ENCODE measurements around the gene EIF3A. TPM values are rescaled to one million over a fixed set of nuclear protein-coding genes. Genes with fewer than 3 reads are reported as not detected.

The EIF3A gene
- 80.9 and 90.5 TPM in 2 replicates for total RNA-seq

GRCh38 chr10:119080521-119081259 lies at the start of gene EIF3A:
Gene EIF3A, minus strand, starts transcription at chr10:119080817. Its CDS starts 141 bp downstream, at chr10:119080676.

GRCh38 chr10:119103903-119104653 lies 23.5 kb upstream of the EIF3A start, which contains the start of gene DENND10:
Gene DENND10, plus strand, starts transcription at chr10:119104113. Its CDS starts 30 bp downstream, at chr10:119104143.

GRCh38 chr10:119029613-119030420 lies 50.8 kb downstream of the EIF3A start, which contains the start of gene NANOS1:
Gene NANOS1, plus strand, starts transcription at chr10:119029714. Its CDS starts 88 bp downstream, at chr10:119029802.

Other genes with a start within 250 kb of the EIF3A start
- 1.7 and 2.6 TPM in 2 replicates for gene NANOS1, start 51.1 kb downstream of the EIF3A start, total RNA-seq
- gene DENND10, start 23.3 kb upstream of the EIF3A start, total RNA-seq = 43.2 and 63.5 TPM in 2 replicates
- 14.6 and 31.4 TPM in 2 replicates for gene SFXN4, start 84.9 kb upstream of the EIF3A start, total RNA-seq
- gene PRDX3, start 98.0 kb upstream of the EIF3A start, total RNA-seq = 189 and 253 TPM in 2 replicates
- 5.7 and 7.4 TPM in 2 replicates for gene GRK5, start 126.8 kb upstream of the EIF3A start, total RNA-seq